Heart left ventricle (tissue), 16 donors: ENCODE data around the gene ALPP. TPM values are rescaled to one million over a fixed set of nuclear protein-coding genes. Genes with fewer than 3 reads are reported as not detected.

Experiments used
- ATAC-seq, 4 donors: fragments of 200-7000 bp; cut with Tn5 transposase; one replicate each; pipeline ENCODE4 v1.9.1; 2020 to 2022; ENCODE audit warnings: moderate library complexity in 4 of 4, mild to moderate bottlenecking in 3 of 4, moderate number of reproducible peaks in 1 of 4
- DNase-seq, 5 donors: peaks; one replicate each; pipeline ENCODE4 v3.0.0-alpha.2; 2020
- H3K27ac ChIP-seq, 12 donors: fragments of 200-600 bp; sonication (generic) in 4 of 12; one replicate each; pipeline versions ENCODE4 v1.5.0 to v1.8.0; 2016 to 2022; ENCODE audit warnings: mild to moderate bottlenecking in 2 of 12
- H3K27me3 ChIP-seq, 9 donors: fragments of 200-600 bp; sonication (generic) in 2 of 9; one replicate each; pipeline versions ENCODE4 v1.5.1 to v1.8.0; 2016 to 2022; ENCODE audit warnings: mild to moderate bottlenecking in 3 of 9
- H3K36me3 ChIP-seq, 9 donors: fragments of 200-600 bp; sonication (generic) in 2 of 9; one replicate each; pipeline versions ENCODE4 v1.5.0 to v1.8.0; 2018 to 2022; ENCODE audit warnings: mild to moderate bottlenecking in 2 of 9
- H3K4me1 ChIP-seq, 12 donors: fragments of 200-600 bp; sonication (generic) in 4 of 12; one replicate each; pipeline versions ENCODE4 v1.5.0 to v1.8.0; 2016 to 2022; ENCODE audit warnings: mild to moderate bottlenecking in 3 of 12
- H3K4me3 ChIP-seq, 12 donors: fragments of 200-600 bp; sonication (generic) in 4 of 12; one replicate each; pipeline versions ENCODE4 v1.5.0 to v1.8.0; 2017 to 2022; ENCODE audit warnings: mild to moderate bottlenecking in 9 of 12, moderate library complexity in 4 of 12
- H3K9me3 ChIP-seq, 12 donors: fragments of 200-600 bp; sonication (generic) in 4 of 12; one replicate each; pipeline versions ENCODE4 v1.5.0 to v1.8.0; 2016 to 2022; ENCODE audit warnings: mild to moderate bottlenecking in 1 of 12
- CTCF ChIP-seq, 12 donors: fragments of 200-600 bp; sonication (generic) in 4 of 12; IDR thresholded peaks; one replicate each; pipeline versions ENCODE4 v1.5.0 to v1.8.0; 2018 to 2022; ENCODE audit warnings: antibody characterized with exemption in 12 of 12, mild to moderate bottlenecking in 5 of 12
- POLR2A ChIP-seq, 2 donors: fragments of 450-650 bp; IDR thresholded peaks; one replicate each; pipeline ENCODE4 v1.6.1; 2017; ENCODE audit warnings: antibody characterized with exemption in 2 of 2, mild to moderate bottlenecking in 2 of 2, moderate library complexity in 2 of 2
- WGBS, 4 donors: extraction: QIAGEN DNeasy Blood & Tissue Kit in 2 of 4; methylation state at CpG; one replicate each; pipeline versions ENCODE4 v1.1.5 to v1.1.7; 2013 to 2018; 5-methylcytosine and 5-hydroxymethylcytosine counted together
- intact Hi-C, 10 donors: fragments of 100-400 bp; cut with DNase I; formaldehyde crosslinking; loops; one replicate each; pipeline versions ENCODE4 v1.11.1 to v1.14.2; 2022
- polyA plus RNA-seq, 2 donors: library from polyadenylated mRNA; stranded (reverse); fragments of 200-250 nt; gene quantifications; one replicate each; pipeline ENCODE4 v1.2.3, GENCODE V29; 2013
- total RNA-seq, 9 donors: library from RNA; depleted of rRNA in 2 of 9; stranded (reverse); fragments of >200 nt in 2 of 9; fragmentation: NEBNext Ultra II Directional in 3 of 9; extraction: Animal tissue kit (Norgen Biotek cat#: 25700) in 3 of 9; gene quantifications; one replicate each; pipeline versions ENCODE4 v1.1.0 to v1.2.4, GENCODE V29; 2016 to 2023
- donor health status: ischemic (EF 13 %, LVEDD 7.1; RV severe dilation, severe dysfunction).
- donor health status: healthy with polysubstance abuse.
- donor health status: DM: no; HTN: yes; CAD: no.
- donor health status: DM: no; HTN: no; CAD: no.
- donor health status: ischemic (EF 25% LVEDD 6.9; RV normal size, moderate dysfunction).
- donor health status: ischemic (EF 25% LVEDD 5.7; RV mildly dilated, moderate dysfunction).
- donor health status: healthy.
- donor health status: DM: yes; HTN: yes; CAD: no.
- donor health status: ischemic (EF 35%, LVEDD 5.7; RV mildly dilated, moderate dysfunction).
- donor health status: nonischemic (EF 11% LVEDD 7.7; RV severe dilation, severe dysfunction).
- donor health status: DM: yes; HTN: yes; CAD: no.
- donor health status: PGD.
- donor health status: ischemic (EF 29% LVEDD 5.4; RV normal size, mild dysfunction).
- donor health status: nonischemic (EF 23%, LVEDD 6.1; RV moderate dilation, normal function).

ALPP gene
- total and polyA plus RNA-seq, 11 donors = not detected

- no peak for TF ChIP-seq CTCF (IDR thresholded peaks at IDR 0.05)
- no peak for TF ChIP-seq POLR2A (IDR thresholded peaks at IDR 0.05)
- H3K27ac ChIP-seq = no peak overlapping the region
- DNase-seq (no peak), ATAC-seq (no peak)
- no peaks in the 10 kb centered on the region for H3K9me3 ChIP-seq
- 1 to 8% (median 5%) methylated on average over 22 to 23 of the region's 23 CpGs for WGBS, 4 donors
- peak overlapping the region in 1 of 12 donors; percentile 6 for H3K4me3 ChIP-seq
- no peaks in the 10 kb centered on the region for H3K36me3 ChIP-seq
- intact Hi-C loops = no loop called here
- peaks cover 37 to 97% (median 69%) of the 10 kb centered on the region in 9 donors for H3K27me3 ChIP-seq
- peaks cover 0 to 25% (median 0%) of the 10 kb centered on the region in 12 donors for H3K4me1 ChIP-seq
Observed at GRCh38 chr2:232386490-232386739, 7.9 kb downstream of the ALPP start.

GRCh38 chr2:232386740-232387450 lies 8.3 kb downstream of the ALPP start:
- Histone ChIP-seq H3K36me3 (no peaks in the 10 kb centered on the region), H3K27me3 (peaks cover 32 to 96% (median 64%) of the 10 kb centered on the region in 9 donors), H3K4me3 (peak overlapping the region in 1 of 12 donors; percentile 6), H3K4me1 (peaks cover 0 to 25% (median 0%) of the 10 kb centered on the region in 12 donors), H3K9me3 (no peaks in the 10 kb centered on the region), H3K27ac (no peak overlapping the region)
- 9 to 14% (median 11%) methylated on average over 7 to 75 of the region's 75 CpGs for WGBS, 4 donors
- no peak for TF ChIP-seq CTCF (IDR thresholded peaks at IDR 0.05)
- TF ChIP-seq POLR2A (IDR thresholded peaks at IDR 0.05) = no peak
- intact Hi-C loops = no loop called here
- ATAC-seq (peak in 2 of 4 donors; percentile 18 to 22), DNase-seq (peak in 1 of 5 donors; percentile 43)

- intact Hi-C loops = no loop called here
- H3K36me3 ChIP-seq = no peaks in the 10 kb centered on the region
- H3K27me3 ChIP-seq = peaks cover 27 to 96% (median 57%) of the 10 kb centered on the region in 9 donors
- DNase-seq = peak in 1 of 5 donors; percentile 47
- H3K4me3 ChIP-seq = peak overlapping the region in 2 of 12 donors; percentile 2 to 6
- H3K9me3 ChIP-seq = no peaks in the 10 kb centered on the region
- no peak for TF ChIP-seq CTCF (IDR thresholded peaks at IDR 0.05)
- TF ChIP-seq POLR2A (IDR thresholded peaks at IDR 0.05) = no peak
- 9 to 19% (median 12%) methylated on average over 35 to 50 of the region's 50 CpGs for WGBS, 4 donors
- peaks cover 0 to 25% (median 0%) of the 10 kb centered on the region in 12 donors for H3K4me1 ChIP-seq
- peak in 1 of 4 donors; percentile 15 for ATAC-seq
- no peak overlapping the region for H3K27ac ChIP-seq
Observed at GRCh38 chr2:232387451-232388171, 9.1 kb downstream of the ALPP start.

- Histone ChIP-seq H3K27me3 (peaks cover 27 to 91% (median 50%) of the 10 kb centered on the region in 9 donors), H3K4me1 (peaks cover 0 to 25% (median 0%) of the 10 kb centered on the region in 12 donors), H3K27ac (no peak overlapping the region), H3K9me3 (no peaks in the 10 kb centered on the region), H3K4me3 (peak overlapping the region in 1 of 12 donors; percentile 2), H3K36me3 (no peaks in the 10 kb centered on the region)
- intact Hi-C loops = no loop called here
- 0 to 14% (median 7%) methylated on average over 8 to 42 of the region's 42 CpGs for WGBS, 4 donors
- TF ChIP-seq CTCF (IDR thresholded peaks at IDR 0.05) = no peak
- TF ChIP-seq POLR2A (IDR thresholded peaks at IDR 0.05) = no peak
- DNase-seq (peak in 1 of 5 donors; percentile 51), ATAC-seq (no peak)
Observed at GRCh38 chr2:232388324-232388891, 9.9 kb downstream of the ALPP start.
